ENCODE measurements around the gene KCNA1.

The KCNA1 gene

DNA sequence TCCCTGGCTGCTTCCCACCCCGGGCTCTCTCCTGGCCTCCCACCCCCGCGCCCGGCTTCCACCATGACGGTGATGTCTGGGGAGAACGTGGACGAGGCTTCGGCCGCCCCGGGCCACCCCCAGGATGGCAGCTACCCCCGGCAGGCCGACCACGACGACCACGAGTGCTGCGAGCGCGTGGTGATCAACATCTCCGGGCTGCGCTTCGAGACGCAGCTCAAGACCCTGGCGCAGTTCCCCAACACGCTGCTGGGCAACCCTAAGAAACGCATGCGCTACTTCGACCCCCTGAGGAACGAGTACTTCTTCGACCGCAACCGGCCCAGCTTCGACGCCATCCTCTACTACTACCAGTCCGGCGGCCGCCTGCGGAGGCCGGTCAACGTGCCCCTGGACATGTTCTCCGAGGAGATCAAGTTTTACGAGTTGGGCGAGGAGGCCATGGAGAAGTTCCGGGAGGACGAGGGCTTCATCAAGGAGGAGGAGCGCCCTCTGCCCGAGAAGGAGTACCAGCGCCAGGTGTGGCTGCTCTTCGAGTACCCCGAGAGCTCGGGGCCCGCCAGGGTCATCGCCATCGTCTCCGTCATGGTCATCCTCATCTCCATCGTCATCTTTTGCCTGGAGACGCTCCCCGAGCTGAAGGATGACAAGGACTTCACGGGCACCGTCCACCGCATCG, 1.8 kb downstream of the KCNA1 start:
- DNase-seq: no peak

DNA sequence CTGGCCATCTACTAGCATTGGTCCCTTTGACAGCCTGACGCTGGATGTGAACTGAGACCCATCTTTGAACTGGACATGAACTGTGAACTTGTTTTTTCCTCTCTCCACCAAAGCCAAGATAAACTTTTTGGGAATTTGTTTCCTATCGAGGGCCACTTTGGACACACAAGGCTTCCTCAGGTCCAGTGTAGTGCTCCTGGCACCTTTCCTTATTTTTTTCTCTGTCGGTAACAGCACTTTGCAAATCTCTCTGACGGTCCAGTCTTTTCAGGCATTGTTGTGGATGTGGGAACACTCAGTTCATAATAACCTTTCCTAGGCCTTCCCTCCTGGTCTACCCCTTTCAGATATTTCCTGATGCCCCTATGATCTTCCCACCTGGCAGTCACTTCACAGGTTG, 5.0 kb downstream of the KCNA1 start:
- DNase-seq: no peak

DNA sequence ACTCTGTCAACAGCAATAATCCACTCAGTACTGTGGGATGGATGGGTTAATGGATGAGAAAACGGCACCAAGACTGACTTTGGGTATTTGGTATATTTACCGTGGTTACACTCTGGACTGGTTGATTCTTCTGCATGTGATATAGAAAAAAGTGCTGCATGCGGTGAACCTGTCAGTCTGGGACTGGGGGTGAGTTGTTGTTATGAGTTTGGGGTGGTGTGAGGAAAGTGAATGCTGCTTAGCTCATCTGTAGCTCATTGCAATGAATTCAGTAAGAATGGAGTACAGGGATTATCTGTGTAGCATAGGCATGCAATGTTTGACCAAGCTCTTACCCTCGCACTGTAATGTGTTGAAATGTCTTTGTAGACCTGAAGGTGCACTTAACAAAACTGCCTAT, 6.0 kb downstream of the KCNA1 start:
- DNase-seq: no peak

DNA sequence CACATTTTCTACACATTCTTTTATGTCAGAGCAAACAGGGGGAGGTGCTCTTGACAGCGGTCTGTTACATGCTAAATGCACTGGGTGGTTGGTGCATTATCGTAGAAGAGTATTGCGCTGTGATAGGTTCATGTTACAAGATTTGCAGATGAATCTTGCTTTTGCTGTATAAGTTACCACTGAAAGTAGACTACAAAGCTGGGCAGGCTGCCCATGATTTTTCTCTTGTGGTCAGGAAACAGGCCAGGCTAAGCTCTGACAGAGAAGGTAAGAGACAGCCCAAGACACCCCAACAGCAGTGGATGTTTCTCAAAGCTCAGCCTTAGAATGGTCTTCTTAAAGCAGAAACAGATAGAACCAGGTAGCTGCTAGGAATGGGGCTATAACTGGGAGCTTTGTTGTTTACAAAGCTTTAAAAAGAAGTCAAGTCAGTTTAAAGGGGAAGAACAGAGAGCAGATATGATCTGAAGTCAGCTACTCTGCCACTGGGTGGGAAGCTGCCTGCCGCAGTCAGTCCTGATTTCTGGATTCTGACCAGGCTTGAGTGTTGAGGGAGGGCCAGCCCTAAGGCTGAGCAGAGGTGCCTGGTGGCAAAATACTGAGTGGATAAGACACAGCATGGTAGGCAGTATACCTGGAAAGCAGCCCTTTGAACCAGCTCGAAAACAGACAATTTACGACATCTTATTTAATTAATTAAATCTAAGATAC, 9.4 kb downstream of the KCNA1 start:
- DNase-seq: no peak

DNA sequence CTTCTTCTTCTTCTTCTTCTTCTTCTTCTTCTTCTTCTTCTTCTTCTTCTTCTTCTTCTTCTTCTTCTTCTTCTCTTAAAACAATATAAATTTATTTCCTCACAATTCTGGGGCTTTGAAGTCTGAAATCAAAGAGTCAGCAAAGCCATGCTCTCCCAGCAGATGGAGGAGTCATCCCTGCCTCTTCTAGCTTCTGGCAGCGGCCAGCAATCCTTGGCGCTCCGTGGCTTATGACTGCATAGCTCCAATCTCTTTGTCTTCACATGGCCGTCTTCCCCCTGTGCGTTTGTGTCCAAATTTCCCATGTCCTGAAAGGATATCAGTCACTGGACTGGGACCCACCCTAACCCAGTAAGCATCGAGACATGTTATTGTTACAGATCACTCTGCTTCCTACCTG, 22.9 kb downstream of the KCNA1 start:
- DNase-seq: no peak

DNA sequence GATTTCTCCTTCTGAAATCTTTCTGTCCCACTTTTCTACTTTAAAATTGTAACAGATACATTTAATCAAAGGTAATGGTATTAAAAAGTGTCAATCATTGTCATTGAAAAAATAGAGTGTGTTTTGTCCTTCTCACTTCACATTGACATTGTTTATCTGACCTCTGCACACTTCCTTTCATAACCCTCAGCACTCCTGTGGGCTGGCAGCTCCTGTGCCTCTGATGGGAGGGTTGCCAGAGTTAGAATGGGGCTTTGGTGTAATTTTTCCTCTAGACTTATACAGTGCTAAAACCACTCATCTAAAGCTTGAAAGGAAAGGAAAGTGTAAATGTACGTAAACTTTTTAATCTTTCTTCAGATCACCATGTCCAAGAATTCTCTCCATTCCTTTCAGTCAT, 23.7 kb downstream of the KCNA1 start:
- DNase-seq: no peak

DNA sequence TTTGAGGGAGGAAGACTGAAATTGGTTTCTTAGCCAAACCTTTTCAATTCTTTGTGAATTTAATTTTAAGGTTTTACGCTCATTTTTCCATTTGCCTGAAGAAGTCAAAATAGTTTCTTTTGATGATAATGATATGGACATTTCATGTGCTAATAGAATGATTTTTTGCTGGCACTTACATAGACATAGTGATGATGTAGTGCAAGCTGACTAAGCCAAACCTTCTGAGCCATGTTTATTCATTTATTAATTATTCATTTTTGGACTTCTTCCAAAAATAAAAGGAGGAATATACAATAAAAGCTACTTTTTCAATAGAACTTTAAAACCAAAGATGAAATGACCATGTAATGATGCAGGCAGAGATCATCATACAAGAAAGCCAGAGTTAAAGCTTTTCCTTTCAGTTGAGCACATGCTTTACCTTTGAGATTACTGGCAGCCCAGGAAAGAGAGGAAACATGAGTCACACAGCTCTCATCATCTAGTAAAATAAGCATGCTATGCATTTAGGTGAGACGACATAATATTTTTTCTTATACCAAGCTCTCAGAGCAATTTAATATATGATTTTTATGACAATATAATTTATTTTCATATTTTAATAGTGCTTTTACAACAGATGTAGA, 24.8 kb downstream of the KCNA1 start:
- no peak for DNase-seq

DNA sequence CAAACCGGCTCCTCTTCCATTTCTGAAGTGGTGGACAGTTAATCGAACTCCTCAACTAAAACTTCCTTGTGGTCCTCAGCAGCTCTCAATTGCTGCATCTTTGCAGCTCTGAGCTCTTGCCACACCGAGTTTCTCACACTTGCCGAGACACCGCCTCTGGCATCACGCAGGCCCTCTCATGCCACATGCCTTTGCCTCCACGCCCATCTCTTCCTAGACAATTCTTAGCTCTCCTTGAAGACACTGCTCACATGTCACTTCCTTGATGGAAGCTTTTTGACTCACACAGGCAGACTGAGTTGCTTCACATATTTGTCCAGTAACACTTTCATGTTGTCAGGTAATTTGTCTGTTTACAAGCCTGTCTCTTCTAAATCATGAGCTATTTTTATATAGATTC, 29.2 kb downstream of the KCNA1 start:
- DNase-seq: no peak

DNA sequence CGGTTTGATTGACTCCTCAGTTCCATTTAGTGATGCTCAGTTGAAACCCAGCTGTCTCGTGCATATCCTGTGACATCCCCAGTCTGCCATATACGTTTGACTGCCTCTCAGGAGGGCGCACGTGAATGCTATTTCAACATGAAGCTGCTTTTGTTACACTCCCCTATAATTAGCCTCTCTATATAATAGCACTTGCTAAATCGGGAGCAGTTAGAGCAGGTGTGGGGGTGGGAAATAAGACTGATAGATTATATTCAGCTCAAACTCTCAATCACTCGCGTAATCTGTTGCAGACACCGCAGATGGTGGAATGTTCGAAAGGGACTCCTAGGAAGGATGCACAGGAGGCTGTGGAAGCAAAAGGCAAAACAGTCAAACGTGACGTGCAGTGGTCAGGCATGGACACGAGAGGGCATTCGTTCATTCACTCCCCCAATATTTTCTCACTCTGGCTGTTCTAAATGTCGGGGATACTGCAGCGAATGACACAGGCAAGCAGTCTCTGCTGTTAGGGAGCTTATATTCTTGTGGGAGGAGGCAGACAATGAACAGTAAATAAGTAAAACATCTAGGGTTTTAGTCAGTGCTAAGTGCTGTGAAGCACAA, 29.8 kb downstream of the KCNA1 start:
- no peak for DNase-seq

DNA sequence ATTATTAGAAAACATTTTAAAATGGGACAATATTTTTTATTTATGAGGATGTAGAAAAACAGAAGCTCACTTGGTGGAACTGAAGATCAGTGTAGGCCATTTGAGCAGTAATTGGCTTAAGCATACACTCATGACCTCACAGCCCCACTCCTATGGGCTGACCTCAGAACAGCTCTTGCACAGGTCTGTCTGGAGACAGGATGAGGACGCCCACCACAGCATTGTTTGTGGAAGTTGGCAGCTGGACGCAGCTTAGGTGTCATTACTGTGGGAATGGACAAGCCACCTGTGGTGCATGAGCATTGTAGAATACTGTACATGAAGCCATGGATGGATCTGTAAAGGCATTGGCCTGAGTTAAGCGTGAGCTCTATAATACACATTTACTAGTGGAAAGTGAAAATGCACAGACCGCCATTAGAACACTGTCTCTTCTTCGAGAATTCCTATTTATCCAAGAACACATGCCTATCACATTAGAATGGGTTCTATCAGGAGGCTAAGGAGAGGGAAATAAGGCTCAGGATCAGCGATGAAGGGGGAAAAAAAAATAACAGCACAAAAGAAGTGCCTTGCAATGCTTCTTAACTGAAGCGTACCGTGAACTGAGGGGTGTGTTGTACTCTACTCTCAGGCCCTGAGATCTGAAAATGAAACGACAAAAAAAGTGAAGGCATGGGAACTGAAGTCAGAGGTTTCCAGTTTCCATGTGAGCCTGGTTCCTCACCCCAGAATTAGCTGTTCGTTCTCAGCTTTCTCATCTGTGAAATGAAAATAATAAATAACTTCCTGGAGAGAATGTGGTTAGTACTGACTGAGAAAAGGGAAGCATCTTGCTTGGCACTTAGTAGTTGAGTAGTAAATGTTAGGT, 33.6 kb downstream of the KCNA1 start:
- DNase-seq: no peak

DNA sequence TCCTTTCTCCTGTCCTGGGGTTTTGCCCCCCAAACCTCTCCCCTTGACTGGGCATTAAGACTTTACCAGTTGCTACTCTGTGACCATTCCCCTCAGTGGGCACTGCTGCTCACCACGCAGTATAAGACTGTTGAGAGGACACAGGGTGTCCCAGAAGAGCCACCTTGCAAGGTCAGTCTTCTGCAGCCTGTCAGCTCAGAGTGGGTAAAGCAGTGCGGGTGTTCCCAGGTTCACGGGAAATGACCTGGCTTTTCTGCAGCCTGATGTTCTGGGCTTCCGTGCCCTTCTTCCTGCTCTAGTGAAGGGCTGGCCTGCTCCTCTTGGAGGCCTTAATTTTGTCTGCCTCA, 34.2 kb downstream of the KCNA1 start:
- no peak for DNase-seq

DNA sequence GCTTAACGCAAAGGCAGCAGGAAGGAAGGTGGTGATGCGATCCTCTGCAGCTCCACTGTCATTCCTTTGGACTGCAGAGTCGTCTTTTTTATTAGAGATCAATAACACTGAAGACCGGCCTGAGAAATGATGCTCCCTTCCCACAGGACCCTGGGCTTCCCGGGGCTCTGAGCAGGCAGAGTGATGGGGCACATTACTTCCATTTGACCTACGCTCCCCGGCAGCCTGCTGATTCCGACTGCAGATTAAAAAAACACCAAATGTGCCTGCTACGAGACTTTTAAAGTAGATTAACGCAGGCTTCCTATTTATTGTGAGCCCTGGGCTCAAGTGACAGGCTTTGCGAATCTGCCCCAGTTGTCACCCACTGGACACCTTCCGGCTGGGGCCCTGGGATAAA, 37.5 kb downstream of the KCNA1 start:
- no peak for DNase-seq

DNA sequence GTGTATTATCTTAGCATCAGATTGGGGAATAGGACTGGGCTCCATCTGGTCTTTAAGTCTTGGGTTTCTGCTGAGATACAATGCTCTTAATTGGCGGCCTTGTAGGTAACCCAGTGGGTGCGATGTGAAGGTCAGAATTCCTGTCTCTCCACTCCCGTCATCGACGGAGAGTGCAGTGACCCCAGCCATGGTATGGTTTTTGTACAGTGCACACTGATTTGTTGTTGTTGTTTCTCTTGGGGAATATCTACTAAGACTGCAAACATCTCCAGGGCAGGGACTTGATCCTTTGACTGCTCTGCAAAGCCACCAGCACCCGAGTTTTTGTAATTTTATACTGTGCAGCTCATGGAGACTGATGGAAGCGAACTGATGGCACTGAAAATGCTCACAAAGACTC, 41.4 kb downstream of the KCNA1 start:
- DNase-seq: no peak

DNA sequence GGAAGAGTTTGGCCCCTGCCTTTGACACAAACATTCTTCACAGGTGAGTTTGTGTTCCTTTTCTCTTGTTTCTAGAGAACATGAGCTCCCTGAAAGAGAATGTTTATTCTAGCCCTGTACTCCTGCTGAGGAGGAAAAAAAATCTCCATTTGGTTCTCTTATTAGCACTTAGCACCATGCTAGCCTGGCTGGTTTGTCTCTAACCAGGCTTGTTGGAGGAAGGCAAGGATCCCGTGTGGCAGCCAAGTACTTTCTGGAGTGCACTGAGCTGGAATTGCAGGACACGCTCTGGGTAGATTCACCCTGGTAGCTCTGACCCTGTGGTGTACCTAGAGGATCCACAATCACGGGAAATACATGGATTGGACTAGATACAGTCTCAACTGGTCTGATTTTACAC, 41.9 kb downstream of the KCNA1 start:
- DNase-seq: no peak

DNA sequence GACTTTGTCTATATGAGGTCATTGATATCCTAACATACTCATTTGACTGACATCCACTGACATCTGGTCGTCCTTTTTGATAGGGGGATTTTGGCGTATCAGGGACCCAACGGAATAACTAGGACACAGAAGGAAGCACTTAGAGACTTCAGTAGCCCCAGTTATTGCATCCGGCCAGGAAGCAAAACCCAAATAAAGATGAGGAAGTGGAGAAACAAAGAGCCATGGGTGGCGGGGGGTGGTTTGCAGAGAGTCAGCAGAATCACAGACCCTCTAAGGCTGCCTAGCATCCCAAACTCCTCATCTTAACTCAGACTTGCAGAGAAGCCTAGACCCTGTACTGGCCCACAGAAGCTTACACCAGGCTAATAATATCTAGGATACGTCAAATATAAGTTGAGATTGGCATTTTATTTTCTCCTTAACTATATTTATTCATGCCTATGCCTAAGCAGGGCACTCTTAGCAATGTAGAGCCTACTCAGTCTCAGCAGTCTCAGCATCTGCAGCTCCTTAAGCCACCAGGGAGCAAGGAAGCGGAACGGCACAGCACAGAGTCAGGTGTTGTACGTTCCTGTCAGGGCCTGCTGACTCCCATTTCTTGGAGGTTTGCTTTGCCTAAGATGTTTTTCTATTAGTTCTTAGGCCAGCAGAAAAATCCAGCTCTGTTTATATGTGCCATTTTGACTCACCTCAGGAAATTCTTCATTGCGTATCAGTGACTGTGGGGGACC, 45.1 kb downstream of the KCNA1 start:
- DNase-seq: no peak

DNA sequence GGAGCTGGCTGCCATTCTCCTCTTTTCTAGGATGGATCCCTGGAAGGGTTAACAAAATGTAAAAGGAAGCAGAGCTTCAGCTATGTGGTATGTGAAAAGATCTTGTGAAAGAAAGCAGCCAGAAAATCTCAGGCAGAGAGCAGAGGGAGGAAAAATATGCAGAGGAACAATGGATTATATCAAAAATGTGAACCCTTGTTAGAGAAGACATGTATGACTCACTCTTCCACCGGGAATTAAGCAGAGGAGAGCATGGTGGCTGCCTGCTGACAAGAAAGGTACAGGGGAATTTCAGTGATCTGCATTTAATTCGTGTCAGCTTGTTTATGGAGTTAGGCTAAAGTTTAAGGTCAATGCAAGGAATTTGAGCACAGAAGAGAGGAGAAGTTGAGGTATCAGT, 46.3 kb downstream of the KCNA1 start:
- no peak for DNase-seq

DNA sequence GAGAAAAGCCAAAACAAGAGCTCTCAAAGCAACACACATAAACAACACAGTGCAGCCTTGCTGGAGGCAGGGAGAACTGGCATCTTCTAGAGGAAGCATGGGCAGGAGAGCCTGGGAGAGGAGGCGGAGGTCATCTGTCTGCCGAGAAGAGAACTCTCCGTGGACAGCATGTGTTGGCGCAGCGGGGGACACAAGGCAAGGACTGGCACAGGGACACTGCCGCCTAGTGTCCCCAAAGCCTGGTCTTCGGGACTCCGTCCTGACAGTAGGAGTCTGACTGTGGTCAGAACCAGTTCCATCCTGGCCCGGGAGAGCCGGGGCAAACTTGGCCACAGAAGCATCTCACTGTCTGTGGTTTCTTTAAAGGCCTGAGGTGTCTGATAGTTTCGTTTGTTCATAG, 47.3 kb downstream of the KCNA1 start:
- no peak for DNase-seq

DNA sequence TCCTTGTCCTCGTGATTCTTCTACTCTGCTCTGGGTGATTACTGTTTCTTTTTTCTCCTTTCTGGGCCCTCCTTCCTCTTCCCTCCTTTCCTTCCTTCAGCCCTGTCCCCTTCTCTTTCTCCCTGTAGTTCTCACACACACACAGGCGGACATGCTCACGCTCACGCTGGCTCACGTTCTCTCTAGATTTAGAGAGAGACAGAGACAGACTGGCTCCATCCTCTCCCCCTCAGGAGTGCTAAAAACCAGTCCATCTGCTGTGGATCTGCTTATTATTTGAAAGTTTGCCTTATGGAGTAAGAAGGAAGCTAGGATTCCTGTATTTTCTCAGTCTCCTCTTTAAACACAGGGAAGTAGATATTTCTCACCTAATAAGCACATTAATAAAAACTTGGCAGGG, 48.1 kb downstream of the KCNA1 start:
- no peak for DNase-seq

DNA sequence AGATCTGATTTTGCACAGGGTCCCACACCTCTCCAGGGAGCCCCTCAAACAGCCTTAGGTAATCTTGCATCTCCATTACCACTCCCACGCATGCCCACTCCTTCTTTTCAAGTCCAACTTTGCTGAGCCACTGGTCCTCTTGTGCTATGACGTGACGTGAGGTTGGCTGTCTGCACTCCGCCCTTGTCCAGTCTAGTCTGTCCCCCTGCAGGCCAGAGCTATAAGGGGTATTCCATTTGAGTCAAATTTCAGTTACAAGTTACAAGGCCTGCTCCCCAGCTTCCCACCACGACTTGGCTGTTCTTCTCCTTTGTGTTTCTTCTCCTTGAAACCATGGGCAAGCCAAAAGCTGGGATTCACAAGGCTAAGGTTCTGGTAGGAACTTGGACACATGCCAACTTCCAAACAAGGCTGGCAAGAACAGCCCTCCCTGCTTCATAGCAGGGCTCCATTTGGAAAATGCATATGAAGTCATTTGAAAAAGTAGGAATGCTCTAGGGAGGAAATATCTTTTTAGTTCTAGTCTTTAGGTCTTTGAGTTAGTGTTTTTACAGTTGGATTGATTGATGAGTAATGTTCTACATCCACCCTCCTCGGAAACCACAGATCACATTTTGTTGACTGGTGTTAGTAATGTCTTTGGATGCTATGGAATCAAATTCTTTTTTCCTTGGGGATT, 49.1 kb downstream of the KCNA1 start:
- DNase-seq: no peak

DNA sequence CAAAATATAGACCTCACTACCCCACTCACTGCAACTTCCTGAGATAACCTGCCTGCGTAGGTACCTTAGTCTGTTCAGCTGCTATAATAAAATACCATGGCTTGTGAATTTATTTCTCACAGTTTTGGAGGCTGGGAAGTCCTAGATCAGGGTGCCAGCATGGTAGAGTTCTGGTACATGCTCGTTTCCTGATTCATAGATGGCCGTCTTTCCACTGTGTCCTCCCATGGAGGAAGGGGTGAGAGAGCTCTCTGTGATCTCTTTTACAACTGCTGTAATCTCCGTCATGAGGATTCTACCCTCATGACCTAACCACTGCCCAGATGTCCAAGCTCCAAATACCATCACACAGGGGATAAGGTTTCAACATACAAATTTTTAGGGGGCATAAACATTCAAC, 49.7 kb downstream of the KCNA1 start:
- no peak for DNase-seq

DNA sequence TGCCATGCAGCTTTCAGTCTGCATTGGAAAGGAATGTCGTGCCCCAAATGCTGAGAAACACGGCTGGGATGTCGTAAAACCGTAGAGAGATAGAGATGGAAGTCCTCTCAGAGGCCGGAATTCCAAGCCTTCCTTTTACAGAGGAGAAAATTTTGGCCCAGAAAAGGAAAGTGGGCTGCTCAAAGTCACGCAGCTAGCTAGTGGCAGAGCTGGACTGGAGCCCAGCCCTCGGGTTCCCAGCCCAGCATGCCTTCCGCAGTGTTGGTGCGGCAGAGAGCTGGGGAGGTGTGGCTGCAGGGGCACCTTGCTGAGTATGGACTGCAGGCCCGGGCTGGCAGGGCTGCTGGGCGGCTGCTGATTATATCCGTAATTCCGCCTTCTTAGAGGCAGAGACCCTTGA, 50.3 kb downstream of the KCNA1 start:
- no peak for DNase-seq

DNA sequence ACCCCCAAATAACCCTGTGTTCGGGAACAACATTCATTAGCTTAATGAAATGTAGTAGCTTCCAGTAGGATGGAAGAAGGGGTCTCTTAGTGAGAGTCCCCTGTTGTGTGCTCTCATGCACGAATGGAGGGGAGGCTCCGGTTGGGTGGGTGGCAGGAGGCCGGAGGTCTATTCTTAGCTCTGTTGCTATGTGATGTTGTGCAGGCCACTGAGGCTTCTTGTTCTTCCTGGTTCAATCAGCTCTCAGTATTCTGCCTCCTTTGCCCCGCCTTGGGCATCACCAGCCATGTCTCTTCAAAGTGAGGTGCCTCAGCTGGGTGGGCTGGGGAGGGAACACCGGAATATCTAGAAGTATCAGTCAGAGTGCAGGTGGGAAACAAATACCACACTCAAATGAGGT, 50.8 kb downstream of the KCNA1 start:
- no peak for DNase-seq

Data from activated gamma-delta T cell treated with Interleukin-2 at 50 U/mL for 16 hours (primary cell).